T47D (cell line): ENCODE measurements around the gene SKA1.
"Not testable (repeated sequence)": the region's sequence is repeated elsewhere in the genome, so short reads cannot be mapped to it uniquely, and the experiment has no call there.

ENCODE experiments used
- DNase-seq, 2 experiments: peaks; one replicate each; pipeline versions ENCODE4 v3.0.0 to v3.0.0-alpha.2; 2011 to 2012; ENCODE audit warnings: low read depth in 1 of 2, low spot score in 1 of 2
- JUND ChIP-seq: IDR thresholded peaks from 2 replicates; pipeline ENCODE4 v1.6.1; 2012; ENCODE audit warnings: low read depth
- in situ Hi-C: cut with HindIII; loops from 2 replicates; pipeline ENCODE4 v1.10.0; 2016; ENCODE audit warnings: low sequenced_read_pairs, low pct_unique_long_range_greater_than_20kb

SKA1 gene

DNA sequence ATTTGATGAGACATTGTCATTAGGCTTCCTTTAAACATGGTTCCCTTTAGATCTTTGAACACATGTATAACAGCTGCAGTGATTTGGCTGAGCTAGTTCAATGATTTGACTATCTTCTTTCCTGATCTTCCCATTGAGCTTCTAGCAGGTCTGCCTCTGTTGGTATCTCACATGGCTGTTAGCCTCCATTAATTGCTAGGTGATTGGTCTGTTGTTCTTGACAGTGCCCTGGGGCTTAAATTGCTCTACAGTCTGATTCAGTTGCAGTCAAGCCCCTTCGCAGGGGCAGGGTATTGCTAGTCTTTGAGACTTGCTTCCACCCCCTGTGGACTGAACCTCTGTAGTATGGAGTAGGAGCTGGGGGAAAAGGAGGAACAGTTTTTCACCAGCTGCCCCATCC, 24.1 kb downstream of the SKA1 start:
- in situ Hi-C loops, result no loop called here
- no peak for DNase-seq
- TF ChIP-seq JUND, result no peak

DNA sequence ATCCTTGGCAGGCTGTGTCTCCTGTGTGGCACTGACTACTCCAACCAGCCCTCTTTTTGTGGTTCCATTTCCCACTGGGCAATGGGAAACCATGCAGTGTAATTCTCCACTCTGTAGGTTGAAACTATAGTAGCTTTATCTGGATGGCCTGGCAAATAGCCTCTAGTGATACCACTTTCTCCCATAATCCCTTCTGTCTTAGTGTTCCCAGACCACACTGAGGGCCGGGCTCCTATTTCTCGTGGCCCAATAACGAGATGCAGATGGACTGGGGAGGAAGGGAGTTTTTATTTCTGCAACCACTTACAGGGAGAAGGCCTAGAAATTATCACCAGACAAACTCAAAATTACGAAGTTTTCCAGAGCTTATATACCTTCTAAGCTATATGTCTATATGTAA, 24.7 kb downstream of the SKA1 start:
- in situ Hi-C loops, result no loop called here
- no peak for DNase-seq
- TF ChIP-seq JUND, result no peak

DNA sequence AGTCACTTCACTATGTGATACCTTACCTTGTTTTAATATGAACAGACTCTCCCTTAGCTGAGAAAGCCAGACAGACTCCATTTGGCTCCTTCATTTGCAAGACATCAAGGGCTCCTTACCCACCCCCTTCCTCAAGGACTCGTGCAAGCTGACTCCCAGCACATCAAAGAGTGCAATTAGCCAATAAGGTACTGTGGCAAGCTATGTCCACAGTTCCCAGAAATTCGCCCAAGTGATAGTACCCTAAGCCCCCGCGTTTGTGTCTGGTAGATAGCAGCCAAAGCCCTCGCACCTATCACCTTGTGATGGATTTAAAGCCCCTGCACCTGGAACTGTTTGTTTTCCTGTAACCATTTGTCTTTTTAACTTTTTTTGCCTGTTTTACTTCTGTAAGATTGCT, 25.6 kb downstream of the SKA1 start:
- DNase-seq, in situ Hi-C loops: not testable (repeated sequence)

DNA sequence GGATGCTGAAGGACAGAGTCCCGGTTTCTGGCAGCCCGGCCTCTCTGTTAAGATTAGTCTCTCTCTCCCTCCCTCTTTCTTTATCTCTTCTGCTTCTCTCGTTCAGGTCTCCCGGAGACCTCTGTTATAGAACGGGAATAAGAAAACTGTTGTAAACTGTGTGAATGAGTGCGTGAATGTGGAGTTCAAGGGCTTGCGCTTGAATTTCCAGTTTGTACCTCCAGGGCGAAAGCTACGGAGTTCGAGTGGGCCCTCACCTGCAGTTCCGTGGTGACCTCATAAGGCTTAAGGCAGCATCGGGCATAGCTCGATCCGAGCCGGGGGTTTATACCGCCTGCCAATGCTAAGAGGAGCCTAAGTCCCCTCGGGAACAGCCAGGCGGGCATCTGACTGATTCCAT, 26.4 kb downstream of the SKA1 start:
- in situ Hi-C loops, result no loop called here
- no peak for DNase-seq

DNA sequence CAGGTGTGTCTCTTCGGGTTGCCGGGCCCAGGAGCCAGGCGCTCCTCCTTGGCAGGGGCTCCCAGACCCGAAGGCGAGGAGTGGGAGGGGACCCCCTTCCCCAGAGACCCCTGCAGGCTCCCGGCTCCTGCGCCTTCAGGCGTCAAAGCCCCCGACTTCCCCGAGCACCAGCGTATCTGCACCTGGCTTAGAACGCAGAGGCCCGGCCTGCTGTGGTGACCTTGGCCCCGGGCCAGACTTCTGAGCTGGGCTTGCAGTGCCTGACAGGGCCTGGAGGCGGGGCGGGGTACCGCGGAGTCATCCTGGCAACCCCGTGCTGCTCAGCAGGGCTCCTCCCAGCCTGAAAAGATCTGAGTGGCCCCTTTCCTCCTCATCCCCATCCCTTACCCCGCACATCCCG, 27.0 kb downstream of the SKA1 start:
- peak in 1 of 2 experiments; percentile 3 for DNase-seq
- TF ChIP-seq JUND, result no peak
- in situ Hi-C loops, result no loop called here

More for the DNA sequence above, 26.4 kb downstream of the SKA1 start:
- TF ChIP-seq JUND, result no peak

DNA sequence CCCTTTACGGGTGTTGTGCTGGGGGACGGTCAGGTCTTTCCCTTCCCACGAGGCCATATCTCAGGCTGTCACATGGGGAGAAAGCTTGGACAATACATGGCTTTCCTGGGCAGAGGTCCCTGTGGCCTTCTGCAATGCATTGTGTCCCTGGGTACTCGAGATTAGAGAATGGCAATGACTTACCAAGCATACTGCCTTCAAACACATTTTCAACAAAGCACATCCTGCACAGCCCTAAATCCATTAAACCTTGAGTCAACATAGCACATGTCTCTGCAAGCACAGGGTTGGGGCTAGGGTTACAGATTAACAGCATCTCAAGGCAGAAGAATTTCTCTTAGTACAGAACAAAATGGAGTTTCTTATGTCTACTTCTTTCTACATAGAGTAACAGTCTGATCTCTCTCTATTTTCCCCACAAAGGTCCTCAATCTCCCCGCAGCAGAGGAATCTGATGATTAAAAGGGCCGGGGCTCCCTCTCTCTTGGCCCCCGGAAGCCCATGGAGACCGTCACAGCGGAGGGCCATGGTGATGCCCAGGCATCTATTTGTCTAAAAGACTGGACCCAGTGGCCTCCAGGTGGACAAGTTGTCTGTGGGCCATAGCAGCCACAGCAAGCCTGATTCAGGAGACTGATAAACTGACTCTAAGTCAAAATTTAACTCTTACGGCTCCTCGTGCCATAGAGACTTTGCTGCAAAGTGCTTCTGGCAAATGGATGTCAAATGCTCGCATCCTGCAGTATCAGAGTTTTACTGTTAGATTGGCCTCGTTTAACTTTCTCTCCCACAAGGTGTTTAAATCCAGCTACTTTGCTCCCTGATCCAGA, 30.1 kb downstream of the SKA1 start:
- in situ Hi-C loops, DNase-seq: not testable (repeated sequence)

DNA sequence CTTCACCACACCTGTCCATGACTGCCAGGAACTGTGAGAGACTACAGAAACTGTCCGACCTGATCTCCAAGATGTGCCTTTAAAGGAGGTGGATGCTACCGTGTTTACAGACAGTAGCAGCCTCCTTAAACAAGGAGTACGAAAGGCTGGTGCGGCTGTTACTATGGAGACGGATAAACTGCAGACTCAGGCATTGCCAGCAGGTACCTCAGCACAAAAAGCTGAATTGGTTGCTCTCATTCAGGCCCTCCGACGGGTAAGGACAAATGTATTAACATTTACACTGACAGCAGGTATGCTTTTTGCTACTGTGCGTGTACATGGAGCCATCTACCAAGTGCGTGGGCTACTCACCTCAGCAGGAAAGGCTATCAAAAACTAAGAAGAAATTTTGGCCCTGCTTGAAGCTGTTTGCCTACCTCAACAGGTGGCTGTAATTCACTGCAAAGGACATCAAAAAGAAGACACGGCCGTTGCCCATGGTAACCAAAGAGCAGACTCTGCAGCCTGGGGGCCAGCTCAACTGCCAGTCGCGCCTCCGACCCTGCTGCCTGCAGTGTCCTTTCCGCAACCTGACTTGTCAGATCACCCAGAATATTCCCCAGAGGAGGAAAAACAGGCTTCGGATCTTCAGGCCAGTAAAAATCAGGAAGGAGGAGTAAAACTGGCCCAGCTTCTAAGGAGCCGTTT, 30.9 kb downstream of the SKA1 start:
- no peak for TF ChIP-seq JUND
- no peak for DNase-seq
- in situ Hi-C loops, result no loop called here

DNA sequence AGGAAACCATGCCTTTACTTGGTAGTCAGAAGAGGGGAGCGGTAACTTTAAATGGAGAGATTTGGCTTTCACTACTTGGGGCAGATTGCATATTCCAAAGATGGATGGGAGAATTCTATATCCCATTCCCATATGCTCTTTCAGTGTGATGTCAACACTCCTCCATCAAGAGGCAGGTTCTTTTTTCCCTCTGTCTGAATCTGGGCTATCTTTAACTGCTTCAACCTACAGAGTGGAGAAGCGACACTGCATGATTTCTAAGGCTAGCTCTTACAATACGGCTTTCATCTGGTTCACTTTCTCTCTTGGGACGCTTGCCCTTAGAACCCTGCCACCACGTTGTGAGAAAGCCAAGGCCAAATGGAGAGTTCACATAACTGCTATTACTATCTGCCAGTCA, 34.4 kb downstream of the SKA1 start:
- in situ Hi-C loops, result no loop called here
- no peak for DNase-seq

DNA sequence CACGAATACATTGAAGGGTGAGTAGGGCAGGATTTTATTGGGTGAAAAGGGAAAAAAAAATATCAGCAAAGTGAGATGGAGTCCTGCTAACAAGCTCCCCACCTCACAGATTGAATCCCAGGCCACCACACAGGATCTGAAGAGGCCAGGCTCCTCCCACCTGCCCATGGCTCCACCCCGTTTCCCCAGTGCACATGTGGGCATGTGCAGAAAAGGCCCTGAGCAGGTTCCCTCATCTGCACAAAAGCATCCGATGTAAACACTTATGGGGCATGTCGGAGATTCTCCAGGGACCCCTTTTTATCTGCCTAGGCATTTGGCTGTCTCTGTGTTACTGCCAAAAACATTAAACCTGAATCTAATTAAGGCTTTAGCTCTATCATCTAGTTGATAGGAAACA, 35.2 kb downstream of the SKA1 start:
- in situ Hi-C loops, result no loop called here
- TF ChIP-seq JUND, result no peak
- peak in 1 of 2 experiments; percentile 5 for DNase-seq

More for the DNA sequence above, 34.4 kb downstream of the SKA1 start:
- TF ChIP-seq JUND, result no peak

DNA sequence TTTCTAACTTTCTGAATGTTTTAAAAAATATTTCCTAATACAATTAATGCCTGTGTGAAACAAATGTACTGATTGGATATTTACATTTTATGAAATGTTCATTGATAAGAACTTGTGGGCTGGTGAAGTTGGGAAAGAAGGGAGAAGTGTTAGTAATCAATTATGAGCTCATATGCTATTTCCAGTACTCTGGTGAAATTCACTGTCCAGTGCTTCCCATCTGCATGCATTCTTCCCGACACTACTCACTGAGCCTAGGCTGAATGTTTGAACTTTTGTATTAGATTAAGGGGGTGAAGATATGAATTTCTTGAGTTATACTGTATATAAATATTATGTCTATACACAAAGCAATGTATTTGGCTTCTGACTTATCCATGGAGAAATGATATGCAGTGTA, 36.0 kb downstream of the SKA1 start:
- TF ChIP-seq JUND, result no peak
- no peak for DNase-seq
- in situ Hi-C loops, result no loop called here

DNA sequence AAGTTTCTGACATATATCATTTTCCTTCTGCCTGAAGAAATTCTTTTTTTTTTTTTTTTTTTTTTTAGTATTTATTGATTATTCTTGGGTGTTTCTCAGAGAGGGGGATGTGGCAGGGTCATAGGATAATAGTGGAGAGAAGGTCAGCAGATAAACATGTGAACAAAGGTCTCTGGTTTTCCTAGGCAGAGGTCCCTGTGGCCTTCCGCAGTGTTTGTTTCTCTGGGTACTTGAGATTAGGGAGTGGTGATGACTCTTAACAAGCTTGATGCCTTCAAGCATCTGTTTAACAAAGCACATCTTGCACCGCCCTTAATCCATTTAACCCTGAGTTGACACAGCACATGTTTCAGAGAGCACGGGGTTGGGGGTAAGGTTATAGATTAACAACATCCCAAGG, 42.0 kb downstream of the SKA1 start:
- DNase-seq, in situ Hi-C loops: not testable (repeated sequence)

DNA sequence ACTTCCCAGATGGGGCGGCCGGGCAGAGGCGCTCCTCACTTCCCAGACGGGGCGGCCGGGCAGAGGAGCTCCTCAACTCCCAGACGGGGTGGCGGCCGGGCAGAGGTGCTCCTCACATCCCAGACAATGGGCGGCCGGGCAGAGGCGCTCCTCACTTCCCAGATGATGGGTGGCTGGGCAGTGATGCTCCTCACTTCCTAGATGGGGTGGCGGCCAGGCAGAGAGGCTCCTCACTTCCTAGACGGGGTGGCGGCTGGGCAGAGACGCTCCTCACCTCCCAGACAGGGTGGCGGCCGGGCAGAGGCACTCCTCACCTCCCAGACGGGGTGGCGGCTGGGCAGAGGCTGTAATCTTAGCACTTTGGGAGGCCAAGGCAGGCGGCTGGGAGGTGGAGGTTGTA, 42.9 kb downstream of the SKA1 start:
- DNase-seq, in situ Hi-C loops: not testable (repeated sequence)

DNA sequence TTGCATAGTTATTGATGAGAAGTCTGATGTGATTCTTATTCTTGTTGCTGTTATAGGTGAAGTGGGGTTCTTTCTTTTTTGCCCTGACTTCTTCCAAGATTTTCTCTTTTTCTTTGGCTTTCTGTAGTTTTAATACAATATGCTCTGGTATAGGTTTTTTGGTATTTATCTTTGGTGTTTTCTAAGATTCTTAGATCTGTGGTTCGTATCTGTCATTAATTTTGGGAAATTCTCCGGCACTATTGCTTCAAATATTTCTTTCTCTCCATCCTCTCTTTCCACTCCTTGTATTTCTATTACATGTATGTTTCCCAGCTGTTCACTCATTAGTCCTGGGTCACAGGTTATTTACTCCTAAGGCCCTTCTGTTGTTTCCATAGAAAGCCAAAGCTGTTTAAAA, 43.8 kb downstream of the SKA1 start:
- no peak for DNase-seq
- in situ Hi-C loops, result no loop called here
- TF ChIP-seq JUND, result no peak
